SK-N-MC (cell line): ENCODE results near the gene CPZ.

ENCODE experiments used
- DNase-seq: peaks from one replicate; pipeline ENCODE4 v3.0.0-alpha.2; 2011; ENCODE audit warnings: low read depth, low spot score
- H3K27ac ChIP-seq: fragments of 200-600 bp; sonication (generic); 2 replicates; pipeline ENCODE4 v1.5.1; 2016; ENCODE audit warnings: mixed run types
- H3K36me3 ChIP-seq: fragments of 200-600 bp; sonication (generic); 2 replicates; pipeline ENCODE4 v1.6.1; 2017; ENCODE audit warnings: antibody characterized with exemption, low read length, mixed read lengths; ENCODE audit not compliant: insufficient read depth
- H3K4me3 ChIP-seq: fragments of 200-600 bp; sonication (generic); 2 replicates; pipeline ENCODE4 v1.5.1; 2016
- H3K9ac ChIP-seq: fragments of 200-600 bp; sonication (generic); 2 replicates; pipeline ENCODE4 v1.8.0; 2017; ENCODE audit warnings: mixed run types, mixed read lengths; ENCODE audit not compliant: insufficient read length
- H3K9me3 ChIP-seq: fragments of 200-600 bp; sonication (generic); 2 replicates; pipeline ENCODE4 v1.6.1; 2017; ENCODE audit warnings: low read depth, mild to moderate bottlenecking, antibody characterized with exemption, low read length, moderate library complexity, mixed read lengths
- EZH2 ChIP-seq: fragments of 200-600 bp; sonication (generic); IDR thresholded peaks from one replicate; pipeline ENCODE4 v1.6.1; 2017; ENCODE audit warnings: antibody characterized with exemption
- FOXP2 ChIP-seq: optimal IDR thresholded peaks from 2 replicates; pipeline ENCODE3; 2011; ENCODE audit warnings: mild to moderate bottlenecking, moderate library complexity; ENCODE audit not compliant: insufficient read depth; ENCODE audit errors: extremely low read length, control extremely low read depth
- POLR2AphosphoS5 ChIP-seq: IDR thresholded peaks from 2 replicates; pipeline ENCODE4 v1.6.1; 2012; ENCODE audit warnings: mild to moderate bottlenecking, low read depth, low read length, borderline replicate concordance

Gene CPZ

DNA sequence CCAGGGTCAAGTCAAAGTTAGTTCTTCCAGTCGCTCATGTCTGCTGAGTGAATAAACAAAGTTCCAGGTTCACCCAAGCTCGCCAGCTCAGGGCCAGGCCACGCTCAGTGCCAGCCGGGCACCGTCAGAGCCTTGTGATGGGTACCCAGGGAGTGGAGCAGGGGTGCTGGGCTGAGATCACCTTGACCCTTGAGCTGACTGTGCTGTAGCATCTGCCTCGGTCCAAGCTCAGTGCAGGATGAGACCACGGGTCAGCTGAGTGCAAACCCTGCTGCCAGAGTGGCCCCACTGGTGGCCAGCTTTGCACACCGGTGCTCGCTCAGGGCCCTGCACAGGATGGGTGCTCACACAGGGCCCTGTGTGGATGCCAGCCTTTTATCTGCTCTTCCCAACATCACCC is 4.3 kb downstream of the CPZ start:
- Histone ChIP-seq H3K9me3 (no peaks in the 10 kb centered on the region), H3K27ac (no peak overlapping the region), H3K9ac (no peak overlapping the region), H3K4me3 (no peak overlapping the region), H3K36me3 (no peaks in the 10 kb centered on the region)
- TF ChIP-seq POLR2AphosphoS5 (no peak), FOXP2 (no peak), EZH2 (no peak)
- DNase-seq, result no peak

DNA sequence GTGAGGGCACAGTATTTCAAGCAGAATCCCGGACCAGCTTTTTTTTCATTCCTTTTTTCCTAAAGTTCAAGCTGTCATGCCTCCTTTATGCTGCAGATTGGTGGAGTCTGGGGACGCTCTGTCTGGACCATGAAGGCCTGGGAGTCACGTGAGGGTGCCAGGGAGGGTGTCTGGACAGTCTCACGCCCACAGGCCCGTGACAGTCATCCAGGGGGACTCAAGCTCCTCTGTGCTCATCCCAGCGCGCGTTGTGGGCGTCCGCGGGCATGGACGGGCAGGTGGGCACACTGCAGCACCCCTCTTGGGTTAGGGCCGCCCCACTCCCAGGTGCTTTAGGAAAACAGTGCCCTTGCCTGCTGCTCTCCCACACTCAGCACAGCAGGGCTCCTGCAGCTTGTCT is 4.8 kb downstream of the CPZ start:
- TF ChIP-seq EZH2 (no peak), POLR2AphosphoS5 (no peak)

DNA sequence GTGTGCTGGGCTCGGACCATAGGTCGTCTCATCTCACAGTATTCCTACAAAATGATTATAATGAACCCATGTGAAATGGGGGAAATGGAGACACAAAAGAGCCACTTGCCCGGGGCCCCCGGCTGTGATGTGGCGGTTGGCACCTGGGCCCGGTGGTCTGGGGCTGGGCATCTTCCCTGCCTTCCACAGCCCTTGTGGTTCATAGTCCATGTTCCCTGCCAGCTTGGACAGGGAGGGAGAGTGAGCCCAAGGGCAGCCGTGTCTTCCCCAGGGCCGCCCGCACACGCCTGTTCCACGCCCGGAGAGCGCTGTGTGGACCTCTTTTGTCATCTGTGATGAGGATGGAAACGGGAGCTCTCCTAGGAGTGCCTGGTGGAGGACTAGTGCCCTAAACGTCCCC is 5.2 kb downstream of the CPZ start:
- H3K36me3 ChIP-seq, result no peaks in the 10 kb centered on the region
- TF ChIP-seq POLR2AphosphoS5, result no peak
- TF ChIP-seq FOXP2, result no peak
- no peak for TF ChIP-seq EZH2
- no peak overlapping the region for H3K9ac ChIP-seq
- no peak overlapping the region for H3K27ac ChIP-seq
- DNase-seq, result no peak
- H3K9me3 ChIP-seq, result no peaks in the 10 kb centered on the region
- no peak overlapping the region for H3K4me3 ChIP-seq

More for the DNA sequence above, 4.8 kb downstream of the CPZ start:
- no peak for DNase-seq
- no peak overlapping the region for H3K4me3 ChIP-seq
- no peak overlapping the region for H3K9ac ChIP-seq
- H3K36me3 ChIP-seq, result no peaks in the 10 kb centered on the region
- H3K9me3 ChIP-seq, result no peaks in the 10 kb centered on the region
- no peak overlapping the region for H3K27ac ChIP-seq

DNA sequence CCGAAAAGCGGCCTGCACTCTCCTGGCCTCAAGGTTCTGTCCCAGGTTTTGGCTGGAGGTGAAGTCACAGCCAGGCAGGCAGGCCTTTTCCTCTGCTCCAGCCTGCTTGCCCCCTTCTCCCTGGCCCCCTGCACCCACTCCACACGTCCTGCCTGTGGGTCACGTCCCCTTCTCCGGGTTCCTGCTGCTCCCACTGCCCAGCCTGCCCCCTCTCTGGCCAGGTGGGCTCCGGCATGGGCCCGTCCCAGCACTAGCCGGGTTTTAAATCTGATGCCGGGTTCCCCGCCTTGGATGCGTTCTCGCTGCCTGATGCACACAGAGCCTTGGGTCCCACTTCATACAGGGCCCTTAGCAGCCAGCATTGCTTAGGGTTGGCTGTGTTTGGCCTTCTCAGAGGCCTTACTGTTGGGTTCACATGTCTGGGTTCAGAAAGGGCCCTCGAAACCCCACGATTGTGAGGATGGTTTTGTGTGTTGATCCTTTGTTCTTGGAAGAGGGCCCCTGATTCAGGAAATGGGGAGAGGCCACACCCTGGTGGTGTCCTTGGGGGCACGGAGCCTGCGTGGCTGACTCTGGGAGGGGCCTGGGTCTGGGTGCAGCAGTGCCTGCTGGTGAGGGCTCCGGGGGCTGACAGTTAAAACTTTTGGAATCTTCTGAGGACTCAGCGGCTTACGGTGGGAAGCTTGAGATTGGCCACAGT is 6.0 kb downstream of the CPZ start:
- Histone ChIP-seq H3K36me3 (no peaks in the 10 kb centered on the region), H3K9me3 (no peaks in the 10 kb centered on the region), H3K27ac (no peak overlapping the region), H3K9ac (no peak overlapping the region), H3K4me3 (no peak overlapping the region)
- TF ChIP-seq EZH2 (no peak), FOXP2 (no peak), POLR2AphosphoS5 (no peak)
- no peak for DNase-seq

DNA sequence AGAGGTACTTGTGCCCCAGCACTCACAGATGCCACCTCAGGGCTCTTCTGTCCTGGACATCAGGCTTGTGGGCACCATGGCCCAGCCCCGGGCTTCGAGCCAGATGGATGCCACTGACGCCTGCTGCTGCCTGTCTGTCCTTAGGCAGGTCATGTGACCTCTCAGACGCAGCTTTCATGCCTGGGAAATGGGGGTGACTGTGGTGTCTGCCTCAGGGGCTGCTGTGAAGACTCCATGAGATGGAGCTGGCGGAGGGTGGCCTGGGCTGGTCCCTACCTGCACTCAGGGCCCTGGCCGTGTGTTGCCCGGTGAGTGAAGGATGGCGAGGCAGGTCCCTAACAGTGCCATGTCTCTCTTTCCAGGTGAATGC is 6.5 kb downstream of the CPZ start:
- no peak for TF ChIP-seq POLR2AphosphoS5
- TF ChIP-seq EZH2, result no peak
- TF ChIP-seq FOXP2, result no peak
- Histone ChIP-seq H3K4me3 (no peak overlapping the region), H3K9ac (no peak overlapping the region), H3K9me3 (no peaks in the 10 kb centered on the region), H3K27ac (no peak overlapping the region), H3K36me3 (no peaks in the 10 kb centered on the region)
- no peak for DNase-seq

DNA sequence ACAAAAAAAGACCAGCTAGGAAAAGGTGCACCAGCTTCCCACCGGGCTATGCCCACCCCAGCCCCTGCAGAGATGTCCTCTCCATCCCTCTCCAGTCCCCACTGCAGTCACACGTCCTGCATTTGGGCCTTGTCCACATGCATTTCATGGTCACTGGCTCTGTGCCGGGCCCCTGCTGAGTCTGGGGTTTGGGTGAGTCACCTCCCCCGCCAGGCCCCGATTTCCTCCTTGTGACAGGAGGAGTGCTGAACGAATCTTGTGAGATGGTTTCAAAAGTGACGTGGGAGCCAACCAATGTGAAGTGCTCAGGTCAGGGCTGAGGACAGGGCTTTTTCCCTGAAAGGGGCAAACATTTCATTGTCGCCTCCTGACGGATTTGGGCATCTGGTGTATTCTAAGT is 7.1 kb downstream of the CPZ start:
- no peak overlapping the region for H3K27ac ChIP-seq
- no peak overlapping the region for H3K9ac ChIP-seq
- DNase-seq, result no peak

DNA sequence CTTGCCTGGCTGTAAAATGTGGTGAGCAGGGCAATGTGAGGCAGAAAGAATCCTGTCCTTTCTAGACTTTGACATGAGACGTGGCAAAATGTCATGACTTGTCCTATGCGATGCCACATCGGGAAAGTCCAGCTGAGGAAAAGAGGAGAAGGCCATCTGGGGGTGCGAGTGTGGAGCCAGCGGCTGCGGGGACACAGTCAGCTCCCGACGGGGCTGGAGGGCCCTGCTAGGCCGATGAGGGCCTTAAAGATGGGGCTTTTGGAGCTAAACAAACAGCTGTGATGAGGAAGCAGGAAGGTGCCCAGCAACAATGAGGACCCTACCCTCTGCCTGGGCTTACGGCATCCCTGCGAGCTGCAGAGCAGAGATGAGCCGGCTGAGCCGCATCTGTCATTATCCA is 7.7 kb downstream of the CPZ start:
- TF ChIP-seq EZH2, result no peak
- no peak for TF ChIP-seq FOXP2
- no peak for TF ChIP-seq POLR2AphosphoS5
- H3K27ac ChIP-seq, result no peak overlapping the region
- H3K36me3 ChIP-seq, result no peaks in the 10 kb centered on the region
- H3K9me3 ChIP-seq, result no peaks in the 10 kb centered on the region
- no peak overlapping the region for H3K9ac ChIP-seq
- H3K4me3 ChIP-seq, result no peak overlapping the region
- no peak for DNase-seq

More for the DNA sequence above, 7.1 kb downstream of the CPZ start:
- TF ChIP-seq FOXP2 (no peak), POLR2AphosphoS5 (no peak), EZH2 (no peak)
- H3K4me3 ChIP-seq, result no peak overlapping the region
- H3K36me3 ChIP-seq, result no peaks in the 10 kb centered on the region
- H3K9me3 ChIP-seq, result no peaks in the 10 kb centered on the region

DNA sequence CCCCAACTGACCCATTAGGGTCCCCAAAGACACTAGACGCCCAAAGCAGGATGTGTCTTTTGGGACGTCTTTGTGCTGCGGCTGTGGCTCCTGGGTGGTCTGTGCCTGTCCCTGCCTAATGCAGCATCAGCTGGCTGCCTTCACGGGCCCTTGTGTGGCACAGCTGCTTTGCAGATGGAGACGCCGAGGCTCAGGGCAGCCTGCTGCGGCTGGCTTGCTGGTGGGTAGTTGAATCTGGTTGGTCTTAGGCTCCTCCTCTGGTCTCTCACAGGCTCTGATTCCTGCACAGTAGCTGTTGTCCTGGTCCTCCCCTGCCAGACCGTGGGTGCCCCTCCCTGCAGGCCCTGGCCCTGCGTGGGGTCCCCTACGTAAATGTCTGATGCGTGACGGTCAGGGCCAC is 8.1 kb downstream of the CPZ start:
- Histone ChIP-seq H3K9me3 (no peaks in the 10 kb centered on the region), H3K36me3 (no peaks in the 10 kb centered on the region), H3K4me3 (no peak overlapping the region), H3K27ac (no peak overlapping the region), H3K9ac (no peak overlapping the region)
- DNase-seq, result no peak
- TF ChIP-seq EZH2 (no peak), FOXP2 (no peak), POLR2AphosphoS5 (no peak)

DNA sequence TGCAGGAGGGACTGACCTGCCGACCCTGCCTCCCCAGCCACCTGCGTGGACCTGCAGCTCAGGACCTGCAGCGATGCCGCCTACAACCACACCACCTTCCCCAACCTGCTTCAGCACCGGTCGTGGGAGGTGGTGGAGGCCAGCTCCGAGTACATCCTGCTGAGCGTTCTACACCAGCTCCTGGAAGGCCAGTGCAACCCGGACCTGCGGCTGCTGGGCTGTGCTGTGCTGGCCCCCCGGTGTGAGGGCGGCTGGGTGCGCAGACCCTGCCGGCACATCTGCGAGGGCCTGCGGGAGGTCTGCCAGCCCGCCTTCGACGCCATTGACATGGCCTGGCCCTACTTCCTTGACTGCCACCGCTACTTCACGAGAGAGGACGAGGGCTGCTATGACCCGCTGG is 8.5 kb downstream of the CPZ start:
- no peaks in the 10 kb centered on the region for H3K9me3 ChIP-seq
- no peak for TF ChIP-seq EZH2
- TF ChIP-seq FOXP2, result no peak
- no peak for TF ChIP-seq POLR2AphosphoS5
- no peak overlapping the region for H3K4me3 ChIP-seq
- H3K27ac ChIP-seq, result no peak overlapping the region
- no peaks in the 10 kb centered on the region for H3K36me3 ChIP-seq
- no peak overlapping the region for H3K9ac ChIP-seq
- DNase-seq, result no peak
